Ovary (tissue), 9 donors: ENCODE results near the gene SAE1. TPM values are rescaled to one million over a fixed set of nuclear protein-coding genes. Genes with fewer than 3 reads are reported as not detected.

ENCODE experiments used
- DNase-seq, 5 donors: peaks; one replicate each; pipeline ENCODE4 v3.0.0-alpha.2; 2019 to 2020
- H3K27ac ChIP-seq, 2 donors: fragments of 200-600 bp; one replicate each; pipeline versions ENCODE4 v1.5.1 to v1.8.0; 2019 to 2022
- H3K27me3 ChIP-seq: fragments of 200-600 bp; one replicate; pipeline ENCODE4 v1.8.0; 2022
- H3K36me3 ChIP-seq: fragments of 200-600 bp; sonication (generic); one replicate; pipeline ENCODE4 v1.5.1; 2019
- H3K4me1 ChIP-seq: one replicate; pipeline ENCODE4 v1.8.1; 2013; ENCODE audit warnings: mild to moderate bottlenecking, moderate library complexity; ENCODE audit not compliant: insufficient read depth
- H3K4me3 ChIP-seq: fragments of 200-600 bp; sonication (generic); one replicate; pipeline ENCODE4 v1.5.1; 2017
- H3K9me3 ChIP-seq, 2 donors: fragments of 200-600 bp in 1 of 2; sonication (generic) in 1 of 2; one replicate each; pipeline versions ENCODE4 v1.5.1 to v1.8.1; 2013 to 2019; ENCODE audit warnings: mild to moderate bottlenecking in 1 of 2, moderate library complexity in 1 of 2
- CTCF ChIP-seq, 3 donors: fragments of 450-650 bp in 2 of 3; fragments of 200-600 bp in 1 of 3; IDR thresholded peaks; one replicate each; pipeline versions ENCODE4 v1.5.1 to v1.8.0; 2016 to 2022; ENCODE audit warnings: antibody characterized with exemption in 3 of 3, mild to moderate bottlenecking in 1 of 3
- EP300 ChIP-seq: sonication (generic); formaldehyde crosslinking; IDR thresholded peaks from one replicate; pipeline ENCODE4 v1.6.1; 2017; ENCODE audit warnings: antibody characterized with exemption
- POLR2A ChIP-seq: fragments of 450-650 bp; IDR thresholded peaks from one replicate; pipeline ENCODE4 v1.6.1; 2017; ENCODE audit warnings: antibody characterized with exemption, mild to moderate bottlenecking, moderate library complexity
- WGBS, 3 donors: extraction: QIAGEN DNeasy Blood & Tissue Kit in 1 of 3; methylation state at CpG; one replicate each; pipeline versions ENCODE4 v1.1.5 to v1.1.7; 2013 to 2017; 5-methylcytosine and 5-hydroxymethylcytosine counted together
- intact Hi-C, 4 donors: fragments of 100-400 bp; cut with DNase I; formaldehyde crosslinking; loops; one replicate each; pipeline versions ENCODE4 v1.11.0 to v1.15.1; 2022 to 2023
- polyA plus RNA-seq, 2 donors: library from polyadenylated mRNA; stranded (reverse); fragments of 200-250 nt in 1 of 2; fragments of 350-450 nt in 1 of 2; fragmentation: Illumina TruSeq in 1 of 2; extraction: RNeasy Lipid Tissue Mini Kit (QIAGEN cat#74804) in 1 of 2; gene quantifications; one replicate each; pipeline ENCODE4 v1.2.3, GENCODE V29; 2013 to 2014
- total RNA-seq, 7 donors: library from RNA; depleted of rRNA in 2 of 7; stranded (reverse); fragments of >200 nt in 2 of 7; fragmentation: NEBNext Ultra II Directional in 3 of 7; extraction: Animal tissue kit (Norgen Biotek cat#: 25700) in 3 of 7; gene quantifications; one replicate each; pipeline versions ENCODE4 v1.1.0 to v1.2.4, GENCODE V29; 2016 to 2023
- donor health status: DM: no; HTN: no; CAD: no; lungs with moderate emphysema.
- donor health status: DM: no; HTN: no; CAD: no.
- donor health status: Bipolar disorder and iron deficiency.
- donor health status: DM: yes; HTN: yes; CAD: no.
- donor health status: DM: no; HTN: no; CAD: no.
- donor health status: DM: yes; HTN: yes; CAD: no.

The SAE1 gene
- total and polyA plus RNA-seq, 9 donors: 25.5 to 138 (median 55.6) TPM

GRCh38 chr19:47144630-47145029 lies 14.0 kb downstream of the SAE1 start:
- no peak for DNase-seq
- WGBS, 3 donors: 80 to 83% (median 80%) methylated on average over 13 of the region's 13 CpGs
- H3K27ac ChIP-seq: no peak overlapping the region
- no peak for TF ChIP-seq CTCF (IDR thresholded peaks at IDR 0.05)
- TF ChIP-seq EP300: no peak
- no peak for TF ChIP-seq POLR2A
- no peak overlapping the region for H3K4me3 ChIP-seq
- intact Hi-C loops: loop anchor here in 3 of 4 donors (5.0 to 10.0 kb wide), 3 partner anchors 60 to 103 kb away; no protein-coding TSS in a partner anchor
- H3K36me3 ChIP-seq: no peaks in the 10 kb centered on the region
- H3K9me3 ChIP-seq: no peaks in the 10 kb centered on the region
- no peaks in the 10 kb centered on the region for H3K27me3 ChIP-seq
- no peaks in the 10 kb centered on the region for H3K4me1 ChIP-seq

GRCh38 chr19:47145639-47146486 lies 15.2 kb downstream of the SAE1 start:
- H3K9me3 ChIP-seq: no peaks in the 10 kb centered on the region
- H3K27ac ChIP-seq: no peak overlapping the region
- intact Hi-C loops: loop anchor here in 3 of 4 donors (5.0 to 10.0 kb wide), 3 partner anchors 59 to 101 kb away; no protein-coding TSS in a partner anchor
- no peaks in the 10 kb centered on the region for H3K4me1 ChIP-seq
- WGBS, 3 donors: 80 to 86% (median 81%) methylated on average over 5 of the region's 5 CpGs
- no peak for DNase-seq
- TF ChIP-seq POLR2A: no peak
- no peak for TF ChIP-seq CTCF (IDR thresholded peaks at IDR 0.05)
- TF ChIP-seq EP300: no peak
- no peak overlapping the region for H3K4me3 ChIP-seq
- H3K36me3 ChIP-seq: no peaks in the 10 kb centered on the region
- H3K27me3 ChIP-seq: no peaks in the 10 kb centered on the region

GRCh38 chr19:47146920-47147319 lies 16.3 kb downstream of the SAE1 start:
- WGBS, 3 donors: 84 to 90% (median 86%) methylated on average over 2 of the region's 2 CpGs
- intact Hi-C loops: loop anchor here in 3 of 4 donors (5.0 to 10.0 kb wide), 3 partner anchors 58 to 100 kb away; no protein-coding TSS in a partner anchor
- Histone ChIP-seq H3K27ac (no peak overlapping the region), H3K4me3 (no peak overlapping the region), H3K27me3 (no peaks in the 10 kb centered on the region), H3K4me1 (no peaks in the 10 kb centered on the region), H3K36me3 (no peaks in the 10 kb centered on the region), H3K9me3 (no peaks in the 10 kb centered on the region)
- DNase-seq: no peak
- TF ChIP-seq CTCF (IDR thresholded peaks at IDR 0.05) (no peak), EP300 (no peak), POLR2A (no peak)

- no peak for DNase-seq
- no peak overlapping the region for H3K4me3 ChIP-seq
- H3K9me3 ChIP-seq: no peaks in the 10 kb centered on the region
- no peaks in the 10 kb centered on the region for H3K36me3 ChIP-seq
- 81 to 87% (median 83%) methylated on average over 3 of the region's 3 CpGs for WGBS, 3 donors
- TF ChIP-seq POLR2A (no peak), EP300 (no peak), CTCF (IDR thresholded peaks at IDR 0.05) (no peak)
- no peaks in the 10 kb centered on the region for H3K27me3 ChIP-seq
- intact Hi-C loops: loop anchor here in 1 of 4 donors (5.0 kb wide), 1 partner anchor 96 kb away; no protein-coding TSS in a partner anchor
- no peak overlapping the region for H3K27ac ChIP-seq
- no peaks in the 10 kb centered on the region for H3K4me1 ChIP-seq
Observed at GRCh38 chr19:47151627-47152026, 21.0 kb downstream of the SAE1 start.
